ENCODE results near the gene CAMKMT. TPM values are rescaled to one million over a fixed set of nuclear protein-coding genes. Genes with fewer than 3 reads are reported as not detected.
"Not testable (repeated sequence)": the region's sequence is repeated elsewhere in the genome, so short reads cannot be mapped to it uniquely, and the experiment has no call there.

Gene CAMKMT
- total RNA-seq, 1 experiment from 2014 or later = 16.7 TPM

DNA sequence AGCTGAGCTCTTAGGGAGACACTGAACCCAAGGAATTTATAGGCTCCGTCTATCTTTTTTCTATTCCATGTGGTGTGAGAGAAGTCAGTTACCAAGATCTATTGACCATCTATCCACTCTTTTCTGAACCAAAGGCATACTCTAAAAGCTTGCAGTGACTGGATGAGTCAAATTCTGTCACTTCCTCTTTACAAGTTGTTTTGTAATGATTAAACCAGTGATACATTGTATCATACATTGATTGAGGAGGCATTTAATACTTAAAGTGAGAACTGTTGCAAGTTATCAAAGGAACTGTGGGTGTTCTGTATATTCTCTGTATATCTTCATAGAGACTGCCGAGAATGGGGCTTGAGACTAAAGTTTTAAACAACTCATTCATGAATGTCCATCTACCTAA is 188.8 kb downstream of the CAMKMT start:
- no peak for DNase-seq (ENCODE audit: low spot score)

- no peak for DNase-seq (ENCODE audit: low spot score)
These were observed 189.8 kb downstream of the CAMKMT start for GRCh38 chr2:44551497-44551896.

DNA sequence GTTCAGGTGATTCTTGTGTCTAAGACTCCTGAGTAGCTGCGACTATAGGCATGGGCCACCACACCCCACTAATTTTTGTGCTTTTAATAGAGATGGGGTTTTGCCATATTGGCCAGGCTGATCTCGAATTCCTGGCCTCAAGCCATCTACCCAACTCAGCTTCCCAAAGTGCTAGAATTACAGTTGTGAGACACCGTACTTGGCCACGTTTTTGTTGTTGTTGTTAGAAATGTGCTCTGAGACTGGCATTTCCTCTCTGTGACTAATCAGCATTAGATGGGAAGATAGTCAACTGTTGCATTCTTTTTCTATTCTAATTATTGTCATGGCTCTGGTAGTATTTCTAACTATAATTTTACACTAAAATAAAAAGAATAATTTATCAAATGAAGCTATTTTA is 191.7 kb downstream of the CAMKMT start:
- peak; percentile 72 for DNase-seq (ENCODE audit: low spot score)

DNA sequence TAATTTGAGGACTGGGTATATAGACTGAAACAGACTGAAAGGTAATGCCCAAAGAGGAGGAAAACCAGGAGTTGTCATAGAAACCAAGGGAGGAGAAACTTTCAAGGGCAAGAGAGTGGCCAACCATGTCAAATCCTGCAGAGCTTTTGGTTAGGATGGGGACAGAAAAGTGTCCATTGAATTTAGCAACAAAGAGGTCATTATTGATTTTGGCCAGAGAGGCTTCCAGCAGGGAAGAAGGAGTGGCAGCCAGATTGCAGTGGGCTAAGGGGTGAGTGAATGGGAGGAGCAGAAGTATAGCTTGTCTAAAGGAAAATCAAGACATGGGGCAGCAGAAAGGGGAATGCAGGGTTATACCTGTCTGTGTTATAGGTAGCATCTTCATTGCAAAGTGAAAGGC is 194.0 kb downstream of the CAMKMT start:
- no peak for DNase-seq (ENCODE audit: low spot score)

- DNase-seq (ENCODE audit: low spot score) = no peak
These were observed 197.4 kb downstream of the CAMKMT start for GRCh38 chr2:44559108-44559507.

DNA sequence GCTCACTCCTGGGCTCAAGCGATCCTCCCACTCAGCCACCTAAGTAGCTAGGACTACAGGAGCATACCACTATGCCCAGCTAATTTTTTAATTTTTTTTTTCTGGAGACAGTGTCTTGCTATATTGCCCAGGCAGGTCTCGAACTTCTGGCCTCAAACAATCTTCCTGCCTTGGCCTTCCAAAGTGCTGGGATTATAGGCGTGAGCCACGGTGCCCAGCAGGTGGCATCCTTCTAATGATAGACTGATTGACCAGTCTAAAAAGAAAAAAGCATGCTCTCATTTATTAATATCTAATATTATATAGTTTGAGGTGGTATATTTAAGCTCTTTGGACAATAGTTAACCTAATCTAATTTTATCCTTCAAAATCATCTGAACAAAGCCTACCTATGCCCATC is 198.6 kb downstream of the CAMKMT start:
- no peak for DNase-seq (ENCODE audit: low spot score)

DNA sequence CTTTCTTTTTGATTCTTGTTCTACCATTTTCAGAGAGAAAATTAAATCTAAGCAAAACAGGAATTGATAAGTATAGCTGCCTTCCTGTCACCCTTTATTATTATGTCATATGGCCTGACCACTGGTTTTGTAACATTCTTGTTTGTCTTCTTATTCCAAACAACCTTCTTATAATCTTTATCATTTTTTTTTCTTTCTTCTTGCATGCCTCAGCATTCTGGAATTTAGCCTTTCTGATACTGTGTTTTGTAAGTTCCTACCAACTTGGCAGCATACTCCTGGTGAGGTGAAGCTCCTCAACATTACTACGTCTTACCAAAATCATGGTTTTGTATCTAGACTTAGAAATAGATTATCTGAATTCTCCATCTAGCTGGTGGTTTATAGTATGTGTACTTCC is 199.2 kb downstream of the CAMKMT start:
- DNase-seq (ENCODE audit: low spot score) = no peak

- DNase-seq (ENCODE audit: low spot score) = no peak
These were observed 201.0 kb downstream of the CAMKMT start for GRCh38 chr2:44562737-44563136.

GRCh38 chr2:44564752-44565151 is 203.0 kb downstream of the CAMKMT start:
- DNase-seq (ENCODE audit: low spot score) = no peak

- DNase-seq (ENCODE audit: low spot score) = no peak
These were observed 204.3 kb downstream of the CAMKMT start for GRCh38 chr2:44566059-44566458.

DNA sequence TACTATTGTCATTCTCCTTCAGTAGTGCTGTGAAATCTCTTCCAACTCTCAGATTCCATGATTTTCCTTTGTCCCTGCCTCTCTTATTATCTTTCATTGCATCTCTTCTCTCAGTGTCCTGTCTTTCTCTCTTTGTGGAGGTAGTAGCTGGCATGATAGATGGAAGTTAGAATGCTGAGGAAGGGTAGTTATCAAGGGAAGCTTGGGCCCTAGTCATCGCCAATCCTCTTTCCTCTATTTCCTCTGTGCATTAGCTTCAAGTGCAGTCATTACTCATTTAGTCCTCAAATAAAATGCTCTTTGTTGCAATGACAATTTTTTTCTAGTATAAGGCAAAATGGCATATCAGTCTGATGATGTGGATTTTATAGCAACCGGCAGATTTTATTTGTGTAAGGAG is 207.7 kb downstream of the CAMKMT start:
- DNase-seq (ENCODE audit: low spot score) = no peak

DNA sequence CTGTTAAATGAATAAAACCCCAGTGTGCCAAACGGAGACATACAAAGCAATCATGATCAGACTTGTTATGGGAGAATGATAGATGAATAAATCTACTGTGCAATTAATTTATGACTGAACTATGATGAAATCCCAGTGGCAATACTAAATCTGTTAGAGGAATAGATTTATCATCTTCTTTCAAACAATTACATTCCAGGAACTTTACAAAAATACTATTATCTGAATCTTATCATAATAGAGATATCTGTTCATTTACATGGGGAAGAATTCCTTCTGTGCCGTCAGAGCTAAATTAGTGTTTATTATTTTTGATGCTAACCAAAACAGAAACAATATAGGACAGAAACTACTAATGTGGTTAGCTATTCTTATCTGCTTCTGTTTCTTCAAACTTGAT is 208.5 kb downstream of the CAMKMT start:
- no peak for DNase-seq (ENCODE audit: low spot score)

GRCh38 chr2:44570777-44571176 is 209.0 kb downstream of the CAMKMT start:
- no peak for DNase-seq (ENCODE audit: low spot score)

DNA sequence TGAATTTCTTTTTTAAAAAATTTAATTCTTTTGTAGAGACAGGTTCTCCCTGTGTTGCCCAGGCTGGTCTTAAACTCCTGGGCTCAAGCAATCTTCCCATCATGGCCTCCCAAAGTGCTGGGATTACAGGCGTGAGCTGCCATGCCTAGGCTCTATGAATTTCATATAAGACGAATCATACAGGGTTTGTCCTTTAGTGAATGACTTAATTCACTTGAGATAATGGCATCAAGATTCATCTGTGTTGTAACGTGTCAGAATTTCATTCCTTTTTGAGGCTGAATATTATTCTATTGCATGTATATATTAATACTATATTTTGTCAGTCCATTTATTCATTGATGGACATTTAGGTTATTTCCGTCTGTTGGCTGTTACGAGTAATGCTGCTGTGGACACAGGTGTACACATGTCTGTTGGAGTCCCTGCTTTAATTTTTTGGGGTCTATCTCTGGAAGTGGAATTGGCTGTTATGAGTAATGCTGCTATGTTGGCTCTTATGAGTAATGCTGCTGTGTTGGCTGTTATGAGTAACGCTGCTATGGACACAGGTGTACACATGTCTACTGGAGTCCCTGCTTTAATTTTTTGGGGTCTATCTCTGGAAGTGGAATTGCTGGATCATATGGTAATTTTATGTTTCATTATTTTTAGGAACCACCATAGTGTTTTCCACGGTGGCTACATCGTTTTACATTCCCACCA is 210.6 kb downstream of the CAMKMT start:
- DNase-seq (ENCODE audit: low spot score) = no peak

DNA sequence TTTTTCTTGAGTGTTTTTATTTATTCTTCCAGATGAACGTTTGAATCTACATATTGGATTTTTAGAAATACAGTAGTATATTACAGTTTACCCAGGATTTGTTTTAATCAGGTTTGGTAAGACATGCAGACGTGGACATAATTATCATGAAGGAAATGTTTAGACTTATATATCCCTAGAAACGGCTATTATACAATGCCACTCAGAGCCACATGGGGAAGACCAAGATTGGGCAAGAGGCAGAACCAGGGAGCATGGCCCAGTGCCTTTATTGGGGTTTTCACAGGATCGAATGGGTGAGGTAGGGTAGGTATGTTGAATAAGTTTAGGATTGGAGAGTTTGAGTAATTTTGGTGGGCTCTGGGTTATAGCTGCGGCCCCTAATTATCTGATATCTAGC is 212.2 kb downstream of the CAMKMT start:
- no peak for DNase-seq (ENCODE audit: low spot score)

GRCh38 chr2:44578471-44579093 is 216.8 kb downstream of the CAMKMT start:
- DNase-seq (ENCODE audit: low spot score) = peak; percentile 8

- DNase-seq (ENCODE audit: low spot score) = no peak
These were observed 217.5 kb downstream of the CAMKMT start for GRCh38 chr2:44579115-44579836.

GRCh38 chr2:44579837-44580230 is 218.1 kb downstream of the CAMKMT start:
- DNase-seq (ENCODE audit: low spot score) = no peak

- DNase-seq (ENCODE audit: low spot score) = no peak
These were observed 219.2 kb downstream of the CAMKMT start for GRCh38 chr2:44580875-44581515.

GRCh38 chr2:44582363-44583008 is 220.7 kb downstream of the CAMKMT start:
- DNase-seq (ENCODE audit: low spot score) = no peak

DNA sequence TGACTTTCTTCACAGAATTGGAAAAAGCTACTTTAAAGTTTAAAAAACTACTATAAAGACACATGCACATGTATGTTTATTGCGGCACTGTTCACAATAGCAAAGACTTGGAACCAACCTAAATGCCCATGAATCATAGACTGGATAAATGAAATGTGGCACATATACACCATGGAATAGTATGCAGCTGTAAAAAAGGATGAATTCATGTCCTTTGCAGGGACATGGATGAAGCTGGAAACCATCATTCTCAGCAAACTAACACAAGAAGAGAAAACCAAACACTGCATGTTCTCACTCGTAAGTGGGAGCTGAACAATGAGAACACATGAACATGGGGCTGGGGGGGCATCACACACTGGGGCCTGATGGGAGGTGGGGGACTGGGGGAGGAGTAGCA is 233.9 kb downstream of the CAMKMT start:
- not testable (repeated sequence) for DNase-seq (ENCODE audit: low spot score)
